ENCODE results near the gene GRB2. TPM values are rescaled to one million over a fixed set of nuclear protein-coding genes. Genes with fewer than 3 reads are reported as not detected.
"Not testable (repeated sequence)": the region's sequence is repeated elsewhere in the genome, so short reads cannot be mapped to it uniquely, and the experiment has no call there.

GRB2 gene
- total RNA-seq, 2 experiments from 2014 or later = 166 to 178 TPM

DNA sequence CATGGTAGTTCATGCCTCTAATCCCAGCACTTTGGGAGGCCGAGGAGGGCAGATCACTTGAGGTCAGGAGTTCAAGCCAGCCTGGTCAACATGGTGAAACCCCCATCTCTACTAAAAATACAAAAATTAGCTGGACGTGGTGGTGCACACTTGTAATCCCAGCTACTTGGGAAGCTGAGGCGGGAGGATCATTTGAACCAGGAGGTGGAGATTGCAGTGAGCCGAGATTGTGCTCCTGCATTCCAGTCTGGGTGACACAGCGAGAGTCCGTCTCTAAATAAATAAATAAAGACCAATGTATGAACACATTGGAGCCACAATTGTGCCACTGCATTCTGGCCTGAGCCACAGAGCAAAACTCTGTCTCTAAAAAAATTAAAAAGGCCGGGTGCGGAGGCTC, 31.9 kb upstream of the GRB2 start:
- H3K9me3 Mint-ChIP-seq (ENCODE audit: insufficient read depth); H3K27ac Mint-ChIP-seq; ATAC-seq; H3K36me3 Mint-ChIP-seq (ENCODE audit: low read depth); H3K4me3 Mint-ChIP-seq; POLR2A ChIA-PET; DNase-seq: not testable (repeated sequence)
- CTCF ChIA-PET = interaction anchor here (1.2 kb wide), 1 partner anchor 25 kb away, joined by 3 read pairs; no protein-coding TSS in a partner anchor
- H3K27me3 Mint-ChIP-seq (ENCODE audit: low read depth) = peaks cover 12% of the 10 kb centered on the region
- peaks cover 16% of the 10 kb centered on the region for H3K4me1 Mint-ChIP-seq (ENCODE audit: low read depth)

DNA sequence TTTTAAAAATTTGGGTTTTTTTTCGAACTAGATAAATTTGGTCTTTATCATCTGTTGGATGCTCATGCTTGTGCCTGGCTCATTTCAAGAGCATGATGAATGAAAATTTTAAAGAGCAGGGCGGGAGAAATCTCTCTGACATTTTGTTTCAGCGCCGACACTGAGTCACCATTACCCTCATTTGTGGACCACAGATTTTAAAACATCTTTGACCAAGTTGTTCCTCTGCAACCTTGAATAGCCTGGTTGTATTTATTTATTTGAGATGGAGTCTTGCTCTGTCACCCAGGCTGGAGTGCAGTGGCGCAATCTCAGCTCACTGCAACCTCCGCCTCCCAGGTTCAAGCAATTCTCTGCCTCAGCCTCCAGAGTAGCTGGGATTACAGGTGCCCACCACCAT, 29.0 kb upstream of the GRB2 start:
- not testable (repeated sequence) for H3K9me3 Mint-ChIP-seq (ENCODE audit: insufficient read depth); DNase-seq; H3K27ac Mint-ChIP-seq; H3K36me3 Mint-ChIP-seq (ENCODE audit: low read depth); ATAC-seq; H3K4me3 Mint-ChIP-seq
- peaks cover 25% of the 10 kb centered on the region for H3K27me3 Mint-ChIP-seq (ENCODE audit: low read depth)
- CTCF ChIA-PET = interaction anchor here (1.4 to 1.5 kb wide), 2 partner anchors 22 to 82 kb away, joined by 4 read pairs; partner anchors contain the start of genes TMEM94 and TSEN54
- POLR2A ChIA-PET = interaction anchor here (1.4 kb wide), 1 partner anchor 22 kb away, joined by 4 read pairs; the partner anchor contains the start of gene TMEM94
- H3K4me1 Mint-ChIP-seq (ENCODE audit: low read depth) = peaks cover 16% of the 10 kb centered on the region

DNA sequence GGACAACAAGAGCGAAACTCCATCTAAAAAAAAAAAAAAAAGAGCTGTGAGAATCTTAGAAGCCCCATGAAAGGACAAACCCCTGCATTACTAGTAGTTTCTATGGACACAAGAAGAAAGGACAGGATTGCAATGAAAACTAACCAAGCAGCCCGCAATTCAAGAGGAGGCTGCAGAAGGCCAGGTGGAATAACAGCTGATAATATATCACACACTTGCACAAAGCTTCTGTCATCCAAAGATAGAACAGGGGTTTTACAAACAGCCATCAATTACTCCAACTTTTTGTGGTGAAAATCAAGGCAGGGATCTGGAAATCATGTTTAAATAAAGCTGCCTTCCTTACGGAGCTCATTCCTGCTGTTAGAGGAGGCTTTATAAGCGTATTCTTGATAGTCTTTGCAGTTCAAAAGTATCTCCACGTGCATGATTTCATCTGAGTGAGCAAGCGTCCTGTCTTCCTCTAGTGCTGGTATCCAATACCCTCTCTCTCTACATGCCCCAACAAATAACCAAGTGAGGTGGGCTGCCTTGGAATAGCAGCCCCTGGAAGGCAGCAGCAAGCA, 27.8 kb upstream of the GRB2 start:
- Mint-ChIP-seq H3K4me1 (ENCODE audit: low read depth) (peaks cover 16% of the 10 kb centered on the region), H3K36me3 (ENCODE audit: low read depth) (no peaks in the 10 kb centered on the region), H3K27ac (no peak overlapping the region), H3K4me3 (no peak overlapping the region), H3K27me3 (ENCODE audit: low read depth) (peaks cover 29% of the 10 kb centered on the region), H3K9me3 (ENCODE audit: insufficient read depth) (no peaks in the 10 kb centered on the region)
- DNase-seq = no peak
- ChIA-PET CTCF (interaction anchor here (0.8 kb wide), 1 partner anchor 83 kb away, joined by 4 read pairs; the partner anchor contains the start of gene TSEN54), POLR2A (interaction anchor here (0.6 to 1.4 kb wide), 2 partner anchors 23 to 233 kb away, joined by 3 to 4 read pairs; partner anchors contain the start of genes RECQL5 and TMEM94)
- ATAC-seq = no peak

DNA sequence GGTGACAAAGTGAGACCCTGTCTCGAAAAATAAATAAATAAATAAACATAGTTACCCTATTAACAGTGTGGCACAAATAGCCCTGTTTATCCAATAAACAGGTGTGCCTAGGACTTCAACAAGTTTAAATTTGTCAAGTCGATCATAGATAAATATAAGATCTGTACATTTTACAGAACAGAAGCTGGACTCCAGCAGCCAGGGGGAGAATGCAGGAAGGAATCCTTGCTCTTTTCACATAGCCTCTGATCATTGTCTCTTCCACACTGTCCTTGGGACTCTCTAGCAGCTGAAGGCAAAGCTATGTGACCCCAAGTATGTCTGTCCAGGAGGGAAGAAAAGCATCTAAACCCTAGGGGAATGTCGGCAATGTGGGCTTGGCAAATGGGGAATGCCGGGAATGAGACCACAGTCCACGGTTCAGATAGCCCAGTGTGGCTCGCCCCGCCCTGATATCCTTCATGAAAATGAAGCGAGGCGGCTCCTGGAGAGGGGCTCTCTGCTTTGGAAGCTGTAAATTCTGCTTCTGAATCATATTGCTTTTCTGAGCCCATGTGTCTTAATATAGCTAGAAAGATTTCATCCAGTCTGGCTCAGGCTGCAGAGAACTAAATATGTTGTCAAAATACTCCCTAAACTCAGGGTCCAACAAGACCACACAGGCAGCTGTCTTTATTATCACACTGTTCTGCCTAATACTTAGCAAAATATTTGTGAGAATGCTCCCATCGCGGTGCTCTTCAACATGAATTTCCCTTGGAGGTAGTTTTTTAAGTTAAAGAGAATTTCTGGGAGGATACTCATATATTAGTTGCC, 24.9 kb upstream of the GRB2 start:
- Mint-ChIP-seq H3K4me1 (ENCODE audit: low read depth) (peaks cover 18% of the 10 kb centered on the region), H3K27ac (no peak overlapping the region), H3K36me3 (ENCODE audit: low read depth) (no peaks in the 10 kb centered on the region), H3K9me3 (ENCODE audit: insufficient read depth) (no peaks in the 10 kb centered on the region), H3K27me3 (ENCODE audit: low read depth) (peaks cover 28% of the 10 kb centered on the region), H3K4me3 (no peak overlapping the region)
- ATAC-seq (no peak), DNase-seq (no peak)
- CTCF ChIA-PET = interaction anchor here (0.6 to 2.7 kb wide), 9 partner anchors 11 to 204 kb away, joined by 3 to 7 read pairs (median 3); partner anchors contain the start of gene TSEN54
- POLR2A ChIA-PET = no interaction called here

DNA sequence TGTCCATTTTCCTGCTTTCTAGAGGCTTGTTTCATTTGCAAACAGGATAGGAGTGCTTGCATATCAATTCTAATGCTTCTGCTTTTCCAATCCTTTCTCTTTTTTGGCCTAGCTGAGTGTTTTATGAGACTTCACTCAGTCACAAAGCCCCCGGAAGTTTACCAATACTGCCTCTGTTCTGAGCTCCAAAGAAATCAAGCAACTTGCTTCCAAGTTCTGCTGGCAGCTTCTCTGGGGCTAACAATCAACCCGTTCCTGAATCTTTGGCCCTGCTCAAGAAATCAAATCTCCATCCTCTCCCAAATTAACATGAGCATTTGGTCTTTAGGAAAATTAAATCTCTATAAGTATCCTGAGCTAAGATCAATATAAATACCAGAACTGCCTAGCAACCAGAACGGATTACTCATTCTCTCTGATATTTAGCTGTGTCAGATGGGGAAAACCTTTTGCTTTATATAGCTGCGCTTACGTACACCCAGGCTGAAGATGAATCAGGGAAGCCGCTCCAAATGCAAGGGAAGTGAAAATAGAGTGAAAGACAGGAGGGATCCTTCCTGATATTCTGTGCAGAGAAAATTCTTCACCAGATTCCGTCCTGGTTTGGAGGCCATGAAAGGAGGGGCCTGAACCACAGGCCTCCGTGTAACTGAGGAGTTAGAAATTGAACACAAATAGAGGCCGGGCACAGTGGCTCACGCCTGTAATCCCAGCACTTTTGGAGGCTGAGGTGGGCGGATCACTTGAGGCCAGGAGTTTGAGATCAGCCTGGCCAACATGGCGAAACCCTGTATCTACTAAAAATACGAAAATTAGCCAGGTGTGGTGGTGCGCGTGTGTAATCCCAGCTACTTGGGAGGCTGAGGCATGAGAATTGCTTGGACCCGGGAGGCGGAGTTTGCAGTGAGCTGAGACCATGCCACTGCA, 23.3 kb upstream of the GRB2 start:
- Mint-ChIP-seq H3K4me3 (no peak overlapping the region), H3K27ac (no peak overlapping the region), H3K4me1 (ENCODE audit: low read depth) (peaks cover 12% of the 10 kb centered on the region), H3K36me3 (ENCODE audit: low read depth) (no peaks in the 10 kb centered on the region), H3K9me3 (ENCODE audit: insufficient read depth) (no peaks in the 10 kb centered on the region), H3K27me3 (ENCODE audit: low read depth) (peaks cover 25% of the 10 kb centered on the region)
- no peak for ATAC-seq
- ChIA-PET CTCF (interaction anchor here (0.7 to 2.7 kb wide), 10 partner anchors 10 to 173 kb away, joined by 3 to 7 read pairs (median 4); partner anchors contain the start of genes TMEM94 and TSEN54), POLR2A (interaction anchor here (1.3 kb wide), 1 partner anchor 152 kb away, joined by 3 read pairs; no protein-coding TSS in a partner anchor)
- no peak for DNase-seq

DNA sequence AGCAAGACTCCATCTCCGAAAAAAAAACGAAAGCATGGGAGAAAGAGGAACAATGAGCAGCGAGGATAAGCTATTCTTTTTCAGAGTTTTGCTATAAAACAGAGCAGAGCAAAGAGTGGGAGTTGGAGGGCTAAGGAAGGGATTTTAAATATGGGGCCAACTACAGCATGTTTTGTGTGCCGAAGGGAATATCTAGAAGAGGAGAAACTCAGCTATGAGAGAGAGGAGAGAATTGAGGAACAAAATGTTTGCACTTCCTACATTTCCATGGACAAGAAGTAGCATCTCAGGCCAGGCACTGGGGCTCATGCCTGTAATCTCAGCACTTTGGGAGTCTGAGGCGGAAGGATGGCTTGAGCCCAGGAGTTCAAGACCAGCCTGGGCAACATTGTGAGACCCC, 13.1 kb upstream of the GRB2 start:
- ChIA-PET POLR2A (interaction anchor here (0.6 kb wide), 1 partner anchor 80 kb away, joined by 3 read pairs; no protein-coding TSS in a partner anchor), CTCF (interaction anchor here (0.6 to 1.5 kb wide), 3 partner anchors 11 to 156 kb away, joined by 3 to 4 read pairs (median 3); no protein-coding TSS in a partner anchor)
- Mint-ChIP-seq H3K27me3 (ENCODE audit: low read depth) (peaks cover 2% of the 10 kb centered on the region), H3K36me3 (ENCODE audit: low read depth) (no peaks in the 10 kb centered on the region), H3K4me3 (no peak overlapping the region), H3K27ac (no peak overlapping the region), H3K9me3 (ENCODE audit: insufficient read depth) (no peaks in the 10 kb centered on the region), H3K4me1 (ENCODE audit: low read depth) (peaks cover 4% of the 10 kb centered on the region)
- DNase-seq = no peak
- no peak for ATAC-seq

DNA sequence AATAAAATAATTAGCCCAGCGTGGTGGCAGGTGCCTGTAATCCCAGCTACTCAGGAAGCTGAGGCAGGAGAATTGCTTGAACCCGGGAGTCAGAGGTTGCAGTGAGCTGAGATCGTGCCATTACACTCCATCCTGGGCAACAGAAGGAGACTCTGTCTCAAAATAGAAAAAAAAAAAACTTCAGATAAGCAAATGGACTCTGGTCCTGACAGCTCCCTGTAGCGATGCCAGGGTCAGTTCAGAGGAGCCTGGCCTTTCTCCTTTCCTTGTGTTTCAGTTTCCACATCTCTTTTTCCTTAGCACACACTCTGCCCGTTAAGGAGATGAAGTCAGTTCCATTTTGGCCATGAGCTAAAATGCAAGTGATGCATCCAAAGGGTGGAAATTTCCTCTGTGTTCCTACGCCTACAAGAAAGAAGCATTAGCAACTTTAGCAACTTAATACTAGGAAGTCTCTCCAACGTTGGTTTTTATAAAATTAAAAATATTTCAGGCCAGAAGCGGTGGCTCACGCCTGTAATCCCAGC, 11.6 kb upstream of the GRB2 start:
- Mint-ChIP-seq H3K27ac (no peak overlapping the region), H3K4me3 (no peak overlapping the region), H3K36me3 (ENCODE audit: low read depth) (no peaks in the 10 kb centered on the region), H3K27me3 (ENCODE audit: low read depth) (peaks cover 2% of the 10 kb centered on the region), H3K4me1 (ENCODE audit: low read depth) (peaks cover 16% of the 10 kb centered on the region), H3K9me3 (ENCODE audit: insufficient read depth) (no peaks in the 10 kb centered on the region)
- CTCF ChIA-PET = no interaction called here
- DNase-seq (no peak), ATAC-seq (no peak)
- POLR2A ChIA-PET = no interaction called here

DNA sequence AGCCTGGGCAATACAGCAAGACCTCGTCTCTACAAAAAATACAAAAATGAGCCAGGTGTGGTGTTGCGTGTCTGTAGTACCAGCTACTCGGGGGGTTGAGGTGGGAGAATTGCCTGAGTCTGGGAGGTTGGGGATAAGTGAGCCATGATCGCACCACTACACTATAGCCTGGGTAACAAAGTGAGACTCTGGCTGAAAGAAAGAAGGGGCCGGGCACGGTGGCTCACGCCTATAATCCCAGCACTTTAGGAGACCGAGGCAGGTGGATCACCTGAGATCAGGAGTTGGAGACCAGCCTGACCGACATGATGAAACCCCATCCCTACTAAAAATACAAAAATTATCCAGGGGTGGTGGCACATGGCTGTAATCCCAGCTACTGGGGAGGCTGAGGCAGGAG, 10.5 kb upstream of the GRB2 start:
- ChIA-PET CTCF (interaction anchor here (0.6 kb wide), 2 partner anchors 47 to 124 kb away, joined by 3 read pairs; no protein-coding TSS in a partner anchor), POLR2A (no interaction called here)
- Mint-ChIP-seq H3K4me3 (no peak overlapping the region), H3K9me3 (ENCODE audit: insufficient read depth) (no peaks in the 10 kb centered on the region), H3K4me1 (ENCODE audit: low read depth) (peaks cover 27% of the 10 kb centered on the region), H3K27me3 (ENCODE audit: low read depth) (peaks cover 2% of the 10 kb centered on the region), H3K27ac (no peak overlapping the region), H3K36me3 (ENCODE audit: low read depth) (no peaks in the 10 kb centered on the region)
- ATAC-seq (no peak), DNase-seq (no peak)

DNA sequence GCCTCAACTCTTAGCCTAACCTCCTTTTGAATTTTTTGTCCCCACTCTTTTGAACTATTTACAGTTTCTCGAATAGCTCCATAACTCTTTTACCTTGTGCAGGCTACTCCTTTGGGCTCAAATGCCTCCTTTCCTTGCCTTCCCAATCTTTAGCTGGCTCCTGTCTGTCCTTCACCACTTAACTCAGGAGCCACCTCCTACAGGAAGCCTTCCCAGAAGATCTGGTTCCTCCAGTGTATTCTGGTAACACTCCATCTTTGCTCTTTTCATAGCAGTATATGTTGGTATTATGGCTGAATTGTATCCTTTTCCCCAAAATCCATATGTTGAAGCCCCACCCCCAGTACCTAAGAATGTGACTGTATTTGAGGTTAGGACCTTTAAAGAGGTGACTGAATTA, 9.0 kb upstream of the GRB2 start:
- Mint-ChIP-seq H3K27me3 (ENCODE audit: low read depth) (peaks cover 2% of the 10 kb centered on the region), H3K27ac (no peak overlapping the region), H3K4me3 (no peak overlapping the region), H3K36me3 (ENCODE audit: low read depth) (no peaks in the 10 kb centered on the region), H3K9me3 (ENCODE audit: insufficient read depth) (no peaks in the 10 kb centered on the region), H3K4me1 (ENCODE audit: low read depth) (peaks cover 38% of the 10 kb centered on the region)
- ATAC-seq (no peak), DNase-seq (no peak)
- POLR2A ChIA-PET = interaction anchor here (1.2 kb wide), 1 partner anchor 8 kb away, joined by 3 read pairs; the partner anchor contains the start of gene GRB2
- CTCF ChIA-PET = interaction anchor here (1.0 to 5.0 kb wide), 4 partner anchors 14 to 453 kb away, joined by 3 to 50 read pairs (median 3); no protein-coding TSS in a partner anchor

DNA sequence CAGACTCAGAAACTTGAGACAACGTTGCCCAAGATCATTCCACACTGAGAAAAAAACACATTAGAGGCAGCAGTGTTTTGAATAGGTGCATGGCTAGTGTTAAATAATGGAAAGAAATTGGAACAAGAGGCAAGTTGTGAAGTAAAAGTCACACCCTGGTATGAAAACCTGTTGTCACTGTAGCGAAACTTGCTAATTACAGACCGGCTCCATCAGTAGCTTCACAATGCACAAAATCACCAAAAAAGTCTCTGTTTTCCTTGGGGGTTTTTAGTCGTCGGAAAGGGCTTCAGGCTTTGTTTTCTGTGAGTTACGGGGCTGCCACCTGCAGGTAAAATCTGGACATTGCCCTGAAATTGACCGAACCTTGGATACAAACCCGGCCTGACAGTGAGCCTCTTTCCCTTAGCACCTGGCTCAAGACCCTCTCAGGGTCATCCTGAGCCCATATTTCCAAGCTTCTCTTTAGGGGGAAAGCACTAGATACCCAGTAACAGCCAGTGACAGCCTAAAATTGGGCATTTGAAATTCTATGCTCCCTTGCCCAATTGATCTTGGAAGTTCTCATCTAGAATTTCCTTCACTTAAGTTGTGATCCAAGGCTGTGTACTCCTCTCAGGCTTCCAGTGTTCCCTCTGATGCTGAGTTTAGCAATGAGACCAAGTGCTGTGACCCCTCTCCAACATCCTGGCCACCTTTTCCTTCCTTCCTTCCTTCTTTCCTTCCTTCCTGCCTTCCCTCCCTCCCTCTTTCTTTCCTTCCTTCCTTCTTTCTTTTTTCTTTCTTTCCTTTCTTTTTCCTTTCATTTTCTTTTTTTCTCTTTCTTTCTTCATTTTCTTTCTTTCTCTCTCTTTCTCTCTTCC, 7.2 kb upstream of the GRB2 start:
- Mint-ChIP-seq H3K36me3 (ENCODE audit: low read depth) (no peaks in the 10 kb centered on the region), H3K27me3 (ENCODE audit: low read depth) (peaks cover 2% of the 10 kb centered on the region), H3K4me3 (peak overlapping the region; percentile 55), H3K27ac (peak overlapping the region; percentile 72), H3K4me1 (ENCODE audit: low read depth) (peaks cover 39% of the 10 kb centered on the region), H3K9me3 (ENCODE audit: insufficient read depth) (no peaks in the 10 kb centered on the region)
- DNase-seq (peak; percentile 84), ATAC-seq (peak; percentile 83)
- CTCF ChIA-PET = interaction anchor here (0.6 to 5.0 kb wide), 60 partner anchors 9 to 452 kb away, joined by 3 to 50 read pairs (median 4); partner anchors contain the start of genes GGA3, JPT1, MIF4GD and MRPL58
- POLR2A ChIA-PET = interaction anchor here (0.6 to 1.5 kb wide), 8 partner anchors 16 to 326 kb away, joined by 3 to 9 read pairs (median 3); partner anchors contain the start of genes GGA3, MIF4GD, MRPS7 and SLC25A19
